ENCODE data around the gene PLS1. TPM values are rescaled to one million over a fixed set of nuclear protein-coding genes. Genes with fewer than 3 reads are reported as not detected.

PLS1 gene
- total RNA-seq, 6 experiments from 2014 or later, result 0.64 to 1.4 (median 1.2) TPM

DNA sequence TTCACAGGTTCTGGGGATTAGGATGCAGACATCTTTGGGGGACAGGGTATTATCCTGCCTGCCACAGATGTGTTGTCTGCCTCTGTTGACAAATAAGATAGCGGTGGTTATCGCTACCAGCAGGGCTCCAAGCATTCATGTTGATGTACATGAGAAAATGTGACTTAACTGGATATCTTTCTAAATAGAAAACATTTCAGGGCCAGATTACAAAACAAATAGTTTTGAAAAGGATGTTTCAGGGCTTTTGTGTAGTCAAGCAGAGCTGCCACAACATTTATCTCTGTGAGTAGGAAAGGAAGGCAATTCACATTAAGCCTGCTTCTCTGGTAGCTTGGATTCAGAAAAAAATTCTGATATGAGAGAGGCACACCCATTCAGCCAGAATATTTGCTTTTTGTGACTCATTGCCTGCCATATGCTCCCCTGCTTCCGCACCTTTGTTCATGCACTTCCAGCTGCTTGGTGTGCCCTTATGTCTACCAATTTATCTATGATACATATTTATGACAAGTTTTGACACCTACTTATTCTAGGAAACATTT is 22.8 kb downstream of the PLS1 start:
- no peak overlapping the region for H3K27ac Mint-ChIP-seq
- TF ChIP-seq, protein P1, sequence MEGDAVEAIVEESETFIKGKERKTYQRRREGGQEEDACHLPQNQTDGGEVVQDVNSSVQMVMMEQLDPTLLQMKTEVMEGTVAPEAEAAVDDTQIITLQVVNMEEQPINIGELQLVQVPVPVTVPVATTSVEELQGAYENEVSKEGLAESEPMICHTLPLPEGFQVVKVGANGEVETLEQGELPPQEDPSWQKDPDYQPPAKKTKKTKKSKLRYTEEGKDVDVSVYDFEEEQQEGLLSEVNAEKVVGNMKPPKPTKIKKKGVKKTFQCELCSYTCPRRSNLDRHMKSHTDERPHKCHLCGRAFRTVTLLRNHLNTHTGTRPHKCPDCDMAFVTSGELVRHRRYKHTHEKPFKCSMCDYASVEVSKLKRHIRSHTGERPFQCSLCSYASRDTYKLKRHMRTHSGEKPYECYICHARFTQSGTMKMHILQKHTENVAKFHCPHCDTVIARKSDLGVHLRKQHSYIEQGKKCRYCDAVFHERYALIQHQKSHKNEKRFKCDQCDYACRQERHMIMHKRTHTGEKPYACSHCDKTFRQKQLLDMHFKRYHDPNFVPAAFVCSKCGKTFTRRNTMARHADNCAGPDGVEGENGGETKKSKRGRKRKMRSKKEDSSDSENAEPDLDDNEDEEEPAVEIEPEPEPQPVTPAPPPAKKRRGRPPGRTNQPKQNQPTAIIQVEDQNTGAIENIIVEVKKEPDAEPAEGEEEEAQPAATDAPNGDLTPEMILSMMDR (IDR thresholded peaks at IDR 0.05), result no peak
- no peak for DNase-seq
- H3K4me1 Mint-ChIP-seq (ENCODE audit: low read depth), result no peaks in the 10 kb centered on the region; the same call in 1 of the 2 replicates
- no peak overlapping the region for H3K4me3 Mint-ChIP-seq
- no peaks in the 10 kb centered on the region for H3K9me3 Mint-ChIP-seq
- no peaks in the 10 kb centered on the region for H3K36me3 Mint-ChIP-seq (ENCODE audit: low read depth)
- H3K27me3 Mint-ChIP-seq (ENCODE audit: insufficient read depth), result peaks cover 8% of the 10 kb centered on the region

DNA sequence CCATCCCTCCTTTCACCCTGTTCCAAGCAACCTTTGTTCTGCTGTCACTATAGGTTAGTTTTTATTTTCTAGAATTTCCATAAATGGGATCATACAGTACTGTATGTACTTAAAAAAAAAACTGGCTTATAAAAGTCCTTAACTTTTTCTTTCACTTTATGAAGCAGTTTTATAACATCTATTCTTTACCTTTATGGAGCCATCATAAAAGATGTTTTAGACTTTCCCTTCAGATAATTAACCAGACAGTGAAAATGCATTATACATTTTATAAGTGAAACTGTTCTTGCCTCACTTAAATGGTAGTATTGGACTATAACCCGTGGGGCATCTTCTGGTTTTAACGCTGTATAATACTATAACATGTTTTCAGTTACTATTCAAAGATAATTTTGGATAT is 26.2 kb downstream of the PLS1 start:
- Mint-ChIP-seq H3K36me3 (ENCODE audit: low read depth) (no peaks in the 10 kb centered on the region), H3K9me3 (no peaks in the 10 kb centered on the region)
- TF ChIP-seq, protein P1 (IDR thresholded peaks at IDR 0.05), result no peak

DNA sequence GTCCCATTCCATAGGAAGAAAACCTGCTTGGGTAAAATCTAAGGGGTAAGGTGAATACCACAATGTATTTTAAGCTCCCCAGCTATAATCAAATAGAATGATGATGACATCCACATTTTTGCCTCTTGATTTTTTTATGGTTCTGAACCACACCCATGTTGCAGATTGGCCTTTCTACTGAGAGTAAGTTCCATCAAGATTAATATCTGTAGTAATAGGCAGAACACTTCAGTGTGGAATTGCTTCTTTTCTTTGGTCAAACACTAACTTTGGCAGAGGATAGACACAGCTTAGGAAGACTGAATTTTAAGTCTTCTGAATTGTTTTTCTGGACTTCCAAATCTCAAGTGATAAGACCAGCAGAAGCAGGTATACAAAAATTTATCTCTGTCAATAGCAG is 27.0 kb downstream of the PLS1 start:
- TF ChIP-seq, protein P1 (IDR thresholded peaks at IDR 0.05), result no peak
- Mint-ChIP-seq H3K27me3 (ENCODE audit: insufficient read depth) (peaks cover 10% of the 10 kb centered on the region), H3K36me3 (ENCODE audit: low read depth) (no peaks in the 10 kb centered on the region), H3K4me1 (ENCODE audit: low read depth) (no peaks in the 10 kb centered on the region), H3K9me3 (no peaks in the 10 kb centered on the region), H3K27ac (no peak overlapping the region), H3K4me3 (no peak overlapping the region)
- no peak for DNase-seq

More for the DNA sequence above, 26.2 kb downstream of the PLS1 start:
- Mint-ChIP-seq H3K27me3 (ENCODE audit: insufficient read depth) (peaks cover 10% of the 10 kb centered on the region), H3K4me1 (ENCODE audit: low read depth) (no peaks in the 10 kb centered on the region), H3K27ac (no peak overlapping the region), H3K4me3 (no peak overlapping the region)
- DNase-seq, result no peak

DNA sequence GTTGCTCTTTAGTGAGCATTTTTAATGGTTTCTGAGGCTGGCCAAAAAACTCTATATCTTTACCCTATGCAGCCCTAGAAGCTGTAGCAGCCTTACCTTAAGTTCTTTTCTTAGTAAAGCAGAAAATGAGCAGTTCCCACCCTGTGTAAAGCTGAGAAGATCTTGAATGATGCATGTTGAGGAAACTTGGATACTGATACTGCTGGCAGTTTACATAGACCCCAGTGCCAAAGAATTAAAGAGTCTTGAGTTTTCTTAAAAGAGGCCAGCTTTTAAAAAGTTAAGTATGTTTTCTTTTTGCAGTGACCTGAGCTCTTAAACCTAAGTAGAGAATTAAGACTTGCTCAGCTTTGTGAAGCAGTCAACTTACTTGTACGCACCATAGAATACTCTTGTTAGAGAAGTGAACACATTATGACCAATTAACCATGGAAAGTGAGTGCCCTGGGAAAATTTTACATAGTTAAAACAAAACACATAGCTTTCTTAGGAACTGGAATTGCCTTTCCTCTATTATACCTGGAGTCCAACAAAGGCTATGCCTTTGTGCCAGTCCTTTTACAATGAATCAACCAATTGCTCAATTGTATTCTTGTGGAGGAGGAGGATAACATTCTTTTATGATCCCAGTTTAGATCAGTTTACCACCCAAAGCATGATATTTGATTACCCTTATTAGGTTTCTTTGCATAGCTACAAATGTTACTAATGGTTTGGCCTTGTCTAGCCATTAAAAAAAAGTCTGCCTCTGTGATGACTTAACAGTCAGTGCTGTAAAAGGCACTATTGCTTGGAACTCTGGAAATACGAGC is 28.4 kb downstream of the PLS1 start:
- Mint-ChIP-seq H3K27ac (no peak overlapping the region), H3K9me3 (no peaks in the 10 kb centered on the region), H3K27me3 (ENCODE audit: insufficient read depth) (peaks cover 9% of the 10 kb centered on the region; the same call in 1 of the 2 replicates), H3K4me1 (ENCODE audit: low read depth) (no peaks in the 10 kb centered on the region), H3K36me3 (ENCODE audit: low read depth) (no peaks in the 10 kb centered on the region), H3K4me3 (no peak overlapping the region)
- DNase-seq, result no peak
- TF ChIP-seq, protein P1 (IDR thresholded peaks at IDR 0.05), result no peak

DNA sequence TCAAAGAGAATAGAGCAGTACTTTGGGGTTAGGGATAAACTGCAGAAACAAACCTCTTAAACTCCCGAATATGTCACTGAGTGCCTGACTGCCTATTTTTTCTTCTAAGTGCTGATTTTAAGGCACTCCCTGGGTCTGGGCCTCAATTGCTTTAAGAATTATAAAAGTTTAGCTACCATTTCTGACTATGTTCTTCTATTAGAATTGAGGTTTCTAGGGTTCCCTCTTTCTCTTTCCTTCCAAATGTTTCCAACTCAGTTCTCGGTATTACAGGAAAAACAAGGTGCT is 28.9 kb downstream of the PLS1 start:
- H3K4me1 Mint-ChIP-seq (ENCODE audit: low read depth), result no peaks in the 10 kb centered on the region
- no peak overlapping the region for H3K27ac Mint-ChIP-seq
- H3K9me3 Mint-ChIP-seq, result no peaks in the 10 kb centered on the region
- no peak overlapping the region for H3K4me3 Mint-ChIP-seq
- H3K36me3 Mint-ChIP-seq (ENCODE audit: low read depth), result no peaks in the 10 kb centered on the region
- H3K27me3 Mint-ChIP-seq (ENCODE audit: insufficient read depth), result peaks cover 9% of the 10 kb centered on the region; the same call in 1 of the 2 replicates
- TF ChIP-seq, protein P1 (IDR thresholded peaks at IDR 0.05), result no peak
- DNase-seq, result no peak
